Fibroblast of villous mesenchyme (primary cell): ENCODE data around the gene RAE1. TPM values are rescaled to one million over a fixed set of nuclear protein-coding genes. Genes with fewer than 3 reads are reported as not detected.

Experiments
- DNase-seq: peaks from one replicate; pipeline ENCODE4 v3.0.0-alpha.2; 2010; ENCODE audit warnings: low read depth
- H3K4me3 ChIP-seq: 2 replicates; pipeline ENCODE4 v1.5.1; 2011; ENCODE audit warnings: low read depth, mild to moderate bottlenecking, low read length
- CTCF ChIP-seq: IDR thresholded peaks from 2 replicates; pipeline ENCODE4 v1.5.1; 2012; ENCODE audit warnings: low read depth, mild to moderate bottlenecking, low read length; ENCODE audit not compliant: insufficient read depth
- total RNA-seq: library from RNA; depleted of rRNA; stranded (reverse); fragments of >200 nt; gene quantifications from 2 replicates; pipeline ENCODE4 v1.2.3, GENCODE V29; 2012

The RAE1 gene
- total RNA-seq, 1 donor, result 28.5 TPM

- no peak for TF ChIP-seq CTCF
- no peak for DNase-seq
- H3K4me3 ChIP-seq, result no peak overlapping the region
Measured at GRCh38 chr20:57386762-57387161, 35.7 kb downstream of the RAE1 start.

- no peak for TF ChIP-seq CTCF
- H3K4me3 ChIP-seq, result no peak overlapping the region
- no peak for DNase-seq
Measured at GRCh38 chr20:57387463-57387862, 36.4 kb downstream of the RAE1 start.

- no peak for TF ChIP-seq CTCF
- DNase-seq, result no peak
Measured at GRCh38 chr20:57387945-57388371, 36.9 kb downstream of the RAE1 start.

GRCh38 chr20:57388953-57389694 is 38.1 kb downstream of the RAE1 start:
- no peak for TF ChIP-seq CTCF
- peak; percentile 67 for DNase-seq
- H3K4me3 ChIP-seq, result peak overlapping the region; percentile 34

More at GRCh38 chr20:57387945-57388371, 36.9 kb downstream of the RAE1 start:
- H3K4me3 ChIP-seq, result no peak overlapping the region

GRCh38 chr20:57389695-57390603 is 38.9 kb downstream of the RAE1 start:
- no peak overlapping the region for H3K4me3 ChIP-seq
- TF ChIP-seq CTCF, result no peak
- DNase-seq, result no peak

GRCh38 chr20:57390604-57391438 is 39.8 kb downstream of the RAE1 start, which contains the start of gene RBM38:
TSS of gene RBM38 (plus strand) at chr20:57391396. CDS start at chr20:57391582, 186 bp downstream.
- no peak for TF ChIP-seq CTCF
- peak within 1 kb of the TSS; percentile 71 for H3K4me3 ChIP-seq
- peak; percentile 57 for DNase-seq
